ENCODE measurements around the gene SYTL3. TPM values are rescaled to one million over a fixed set of nuclear protein-coding genes. Genes with fewer than 3 reads are reported as not detected.

SYTL3 gene
- total RNA-seq, 6 experiments from 2014 or later: 3.1 to 5.7 (median 3.9) TPM

DNA sequence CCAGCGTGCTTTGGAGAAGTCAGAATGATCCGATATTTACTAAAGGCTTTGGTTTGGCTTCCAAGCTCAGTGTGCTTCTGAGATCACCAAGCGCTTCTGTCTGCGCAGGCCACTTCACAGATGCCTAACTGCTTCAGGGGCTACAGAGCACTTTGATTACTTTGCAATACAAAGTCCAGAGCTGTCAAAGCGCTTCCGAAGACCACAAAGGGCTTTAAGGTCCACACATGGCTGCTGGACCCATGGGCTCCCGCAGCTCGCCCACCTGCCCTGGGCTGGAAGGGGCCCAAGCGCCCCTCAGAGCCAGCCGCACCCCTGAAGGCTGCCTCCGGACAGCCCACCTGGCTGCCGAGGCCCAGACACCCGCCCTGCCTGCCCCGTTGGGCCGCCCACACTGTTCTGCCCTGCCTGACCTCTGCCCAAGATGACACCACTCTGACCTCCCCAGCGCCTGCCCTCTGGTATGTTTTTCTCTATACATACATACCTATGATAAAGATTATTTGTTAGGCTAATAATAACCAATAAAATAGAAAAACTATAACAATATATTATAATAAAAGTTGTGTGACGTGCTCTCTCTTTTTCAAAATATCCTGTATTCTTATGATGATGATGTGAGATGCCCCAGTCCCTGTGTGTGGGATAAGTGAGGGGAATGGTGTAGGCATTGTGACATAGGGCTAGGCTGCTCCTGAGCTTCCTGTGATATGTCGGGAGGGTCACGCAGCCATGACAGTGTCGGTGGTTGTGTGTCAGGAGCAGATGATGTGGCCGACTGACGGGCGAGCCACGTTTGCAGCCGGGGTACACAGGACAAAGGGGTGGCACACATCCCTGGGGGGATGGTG lies 27.9 kb upstream of the SYTL3 start:
- Mint-ChIP-seq H3K4me3 (no peak overlapping the region), H3K9me3 (no peaks in the 10 kb centered on the region), H3K27me3 (ENCODE audit: insufficient read depth) (no peaks in the 10 kb centered on the region), H3K36me3 (ENCODE audit: low read depth) (peaks cover 24% of the 10 kb centered on the region; the same call in 1 of the 2 replicates), H3K4me1 (ENCODE audit: low read depth) (peaks cover 5% of the 10 kb centered on the region; the same call in 1 of the 2 replicates), H3K27ac (no peak overlapping the region)
- no peak for DNase-seq
- TF ChIP-seq, protein P1, sequence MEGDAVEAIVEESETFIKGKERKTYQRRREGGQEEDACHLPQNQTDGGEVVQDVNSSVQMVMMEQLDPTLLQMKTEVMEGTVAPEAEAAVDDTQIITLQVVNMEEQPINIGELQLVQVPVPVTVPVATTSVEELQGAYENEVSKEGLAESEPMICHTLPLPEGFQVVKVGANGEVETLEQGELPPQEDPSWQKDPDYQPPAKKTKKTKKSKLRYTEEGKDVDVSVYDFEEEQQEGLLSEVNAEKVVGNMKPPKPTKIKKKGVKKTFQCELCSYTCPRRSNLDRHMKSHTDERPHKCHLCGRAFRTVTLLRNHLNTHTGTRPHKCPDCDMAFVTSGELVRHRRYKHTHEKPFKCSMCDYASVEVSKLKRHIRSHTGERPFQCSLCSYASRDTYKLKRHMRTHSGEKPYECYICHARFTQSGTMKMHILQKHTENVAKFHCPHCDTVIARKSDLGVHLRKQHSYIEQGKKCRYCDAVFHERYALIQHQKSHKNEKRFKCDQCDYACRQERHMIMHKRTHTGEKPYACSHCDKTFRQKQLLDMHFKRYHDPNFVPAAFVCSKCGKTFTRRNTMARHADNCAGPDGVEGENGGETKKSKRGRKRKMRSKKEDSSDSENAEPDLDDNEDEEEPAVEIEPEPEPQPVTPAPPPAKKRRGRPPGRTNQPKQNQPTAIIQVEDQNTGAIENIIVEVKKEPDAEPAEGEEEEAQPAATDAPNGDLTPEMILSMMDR (IDR thresholded peaks at IDR 0.05): no peak

DNA sequence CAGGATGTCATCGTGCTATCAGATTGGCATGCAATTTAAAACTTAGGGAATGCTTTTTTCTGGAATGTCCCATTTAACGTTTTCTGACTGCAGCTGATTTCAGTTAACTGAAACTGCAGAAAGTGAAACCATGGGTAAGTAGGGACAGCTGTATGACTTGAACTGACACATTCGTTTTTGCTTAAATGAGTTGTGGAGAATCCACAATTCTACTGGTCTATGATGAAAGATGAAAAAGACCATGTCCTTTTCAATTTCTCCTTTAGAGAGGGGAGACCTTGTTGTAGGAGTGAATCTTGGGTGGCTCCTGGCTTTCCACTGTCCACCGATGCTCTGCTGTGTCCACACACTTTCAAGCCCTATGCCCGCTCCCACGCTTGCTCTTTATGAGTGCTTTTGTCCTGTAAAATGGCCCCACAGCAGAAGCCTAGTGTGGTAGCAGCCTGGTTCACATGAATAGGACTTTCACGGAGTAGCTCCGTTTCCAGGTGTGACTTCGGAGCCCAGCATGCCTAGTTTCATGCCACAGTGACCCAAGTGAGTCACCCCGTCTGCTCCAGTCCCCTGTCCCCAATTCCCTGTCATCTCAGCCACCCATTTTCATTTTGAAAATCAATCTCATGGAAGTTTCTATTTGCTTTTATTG lies 27.2 kb upstream of the SYTL3 start:
- H3K27ac Mint-ChIP-seq: no peak overlapping the region
- H3K4me3 Mint-ChIP-seq: no peak overlapping the region
- no peak for DNase-seq
- peaks cover 5% of the 10 kb centered on the region; the same call in 1 of the 2 replicates for H3K4me1 Mint-ChIP-seq (ENCODE audit: low read depth)
- TF ChIP-seq, protein P1 (IDR thresholded peaks at IDR 0.05): no peak
- H3K9me3 Mint-ChIP-seq: no peaks in the 10 kb centered on the region
- H3K27me3 Mint-ChIP-seq (ENCODE audit: insufficient read depth): no peaks in the 10 kb centered on the region
- H3K36me3 Mint-ChIP-seq (ENCODE audit: low read depth): peaks cover 27% of the 10 kb centered on the region; the same call in 1 of the 2 replicates

DNA sequence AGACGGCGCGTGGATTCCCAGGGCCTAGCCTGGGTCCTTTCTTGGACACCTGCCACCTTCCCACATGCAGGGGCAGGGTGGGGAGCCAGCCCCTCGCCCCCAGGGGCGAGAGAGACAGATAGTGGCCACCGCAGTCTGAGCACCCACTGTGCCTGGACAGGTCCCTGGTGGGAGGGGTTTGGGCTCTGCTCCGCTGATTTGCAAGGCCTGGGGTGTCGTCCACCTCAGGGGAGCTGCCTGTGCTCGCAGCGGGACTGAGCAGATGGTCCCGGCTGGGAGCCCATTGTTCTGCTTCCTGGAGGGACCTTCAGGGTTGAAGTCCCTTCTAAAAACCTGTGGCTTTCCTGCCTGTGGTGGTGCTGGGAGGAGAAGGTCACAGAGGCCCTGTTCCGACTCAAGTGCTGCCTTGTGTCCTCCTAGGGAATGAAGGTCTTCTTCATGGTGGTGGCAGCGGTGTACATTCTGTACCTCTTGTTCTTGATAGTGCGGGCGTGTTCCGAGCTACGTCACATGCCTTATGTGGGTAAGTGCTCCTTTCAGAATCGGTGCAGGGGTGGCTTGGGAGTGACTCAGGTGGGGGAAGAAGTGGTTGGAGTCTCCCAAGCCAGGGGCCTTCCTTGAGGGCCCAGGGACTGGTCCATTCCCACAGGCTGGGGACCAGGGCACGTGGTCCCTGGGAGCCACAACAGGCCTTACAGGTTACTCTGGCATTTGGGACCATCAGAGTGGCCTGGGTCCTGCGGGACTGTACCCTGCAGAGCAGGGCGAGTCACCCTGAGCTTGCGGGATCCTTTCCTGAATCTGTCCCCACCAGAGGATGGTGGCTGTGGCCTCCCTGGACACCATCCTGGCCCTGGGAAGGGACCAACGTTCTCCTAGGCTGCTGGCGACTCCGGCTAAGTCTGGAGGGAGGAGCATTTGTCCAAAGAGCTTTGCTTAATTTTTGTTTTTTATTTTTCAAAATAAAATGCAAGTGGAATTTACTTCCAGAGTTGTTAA lies 24.9 kb upstream of the SYTL3 start:
- Mint-ChIP-seq H3K4me1 (ENCODE audit: low read depth) (peaks cover 12% of the 10 kb centered on the region), H3K9me3 (no peaks in the 10 kb centered on the region), H3K27ac (no peak overlapping the region), H3K36me3 (ENCODE audit: low read depth) (peaks cover 26% of the 10 kb centered on the region; the same call in 1 of the 2 replicates), H3K4me3 (no peak overlapping the region), H3K27me3 (ENCODE audit: insufficient read depth) (no peaks in the 10 kb centered on the region)
- DNase-seq: no peak
- TF ChIP-seq, protein P1 (IDR thresholded peaks at IDR 0.05): no peak

DNA sequence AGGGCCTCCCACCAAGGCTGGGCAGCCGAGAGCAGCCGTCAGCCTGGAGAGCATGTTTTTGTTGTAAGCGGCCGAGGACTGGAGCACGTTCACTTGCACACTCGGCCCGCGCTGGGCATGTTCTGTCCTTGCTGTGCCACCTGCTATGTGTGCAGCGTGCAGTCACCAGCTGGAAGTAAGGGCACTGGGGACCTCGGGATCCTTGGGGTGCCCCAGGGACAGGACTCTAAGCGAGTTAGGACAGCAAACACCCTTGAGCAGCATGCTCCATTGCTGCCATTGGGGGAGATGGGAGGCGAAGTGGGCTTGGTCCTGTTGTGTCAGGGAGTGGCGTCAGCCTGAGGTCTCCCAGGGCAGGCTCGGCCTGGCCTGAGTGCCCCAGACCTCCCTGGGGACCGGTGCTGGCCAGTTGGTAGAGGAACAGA lies 24.0 kb upstream of the SYTL3 start:
- H3K27ac Mint-ChIP-seq: no peak overlapping the region
- no peak overlapping the region for H3K4me3 Mint-ChIP-seq
- DNase-seq: no peak
- no peaks in the 10 kb centered on the region for H3K9me3 Mint-ChIP-seq
- H3K4me1 Mint-ChIP-seq (ENCODE audit: low read depth): peaks cover 16% of the 10 kb centered on the region
- peaks cover 27% of the 10 kb centered on the region; the same call in 1 of the 2 replicates for H3K36me3 Mint-ChIP-seq (ENCODE audit: low read depth)
- no peaks in the 10 kb centered on the region for H3K27me3 Mint-ChIP-seq (ENCODE audit: insufficient read depth)
- TF ChIP-seq, protein P1 (IDR thresholded peaks at IDR 0.05): no peak

Measured in HFFc6 (cell line).